K562 (cell line): ENCODE measurements around the gene MYL9. TPM values are rescaled to one million over a fixed set of nuclear protein-coding genes. Genes with fewer than 3 reads are reported as not detected.

Experiments used
- ATAC-seq: fragments of 200-7000 bp; cut with Tn5 transposase; 3 replicates; pipeline ENCODE4 v1.9.1; 2020; ENCODE audit warnings: moderate library complexity
- BruUV-seq: library from RNA; stranded (reverse); fragments of 400-500 nt; replicated peaks from 2 replicates; lab custom pipeline; 2021; lab: Mats Ljungman, UMichigan
- CTCF ChIA-PET: fragments of 300-600 bp; formaldehyde crosslinking; extraction: SDS; loops from one replicate; lab custom pipeline; 2021; ENCODE audit warnings: low intra/inter-chr PET ratio; lab: Yijun Ruan, JAX
- POLR2A ChIA-PET: fragments of 300-600, 350-650 bp; sonication (Branson Sonifier 250); formaldehyde crosslinking; extraction: SDS; loops from one replicate; lab custom pipeline; 2021; ENCODE audit warnings: antibody characterized with exemption, inconsistent platforms; lab: Yijun Ruan, JAX
- DNase-seq, 4 experiments: peaks; one replicate each; pipeline versions ENCODE4 v3.0.0 to v3.0.0-alpha.2; 2011 to 2018; ENCODE audit warnings: low spot score in 3 of 4, mixed read lengths in 3 of 4; ENCODE audit errors: extremely low read depth in 1 of 4
- FAIRE-seq: peaks from 2 replicates; lab custom pipeline; 2011; peaks lifted over from hg19 to GRCh38; lab: Jason Lieb, UNC
- H2AFZ ChIP-seq: 2 replicates; pipeline ENCODE4 v1.6.0; 2011; ENCODE audit warnings: low read depth, low read length, control low read depth, inconsistent platforms
- H3K27ac ChIP-seq: fragments of 200-600 bp; 3 replicates; pipeline ENCODE4 v1.8.0; 2011; ENCODE audit warnings: low read depth, mild to moderate bottlenecking, control low read depth, inconsistent platforms, low read length, moderate library complexity, mixed read lengths; ENCODE audit errors: extremely low read depth
- H3K27me3 ChIP-seq, 2 experiments: fragments of 300-600 bp in 1 of 2; 2 replicates in 1 of 2; 3 replicates in 1 of 2; pipeline versions ENCODE4 v1.6.0 to v1.8.0; 2011; ENCODE audit warnings: inconsistent platforms in 2 of 2, low read length in 2 of 2, mild to moderate bottlenecking in 1 of 2, mixed read lengths in 1 of 2, moderate library complexity in 1 of 2; ENCODE audit not compliant: control insufficient read depth in 2 of 2, insufficient read depth in 2 of 2
- H3K36me3 ChIP-seq: fragments of 300-600 bp; 3 replicates; pipeline ENCODE4 v1.8.0; 2011; ENCODE audit warnings: mild to moderate bottlenecking, low read length, inconsistent platforms; ENCODE audit not compliant: control insufficient read depth, insufficient read depth
- H3K4me1 ChIP-seq, 2 experiments: fragments of 200-600 bp in 1 of 2; replicated peaks in 1 of 2; 2 replicates in 1 of 2; 3 replicates in 1 of 2; pipeline versions ENCODE4 v1.5.1 to v1.8.0; 2011; ENCODE audit warnings: inconsistent platforms in 2 of 2, low read length in 2 of 2, mild to moderate bottlenecking in 1 of 2, mixed read lengths in 1 of 2, moderate library complexity in 1 of 2; ENCODE audit not compliant: control insufficient read depth in 2 of 2, insufficient read depth in 2 of 2
- H3K4me2 ChIP-seq: 2 replicates; pipeline ENCODE4 v1.6.1; 2011; ENCODE audit warnings: low read length, control low read depth, inconsistent platforms, mixed read lengths; ENCODE audit not compliant: insufficient read depth
- H3K4me3 ChIP-seq: fragments of 200-600 bp; sonication (generic), shearing (Covaris generic); 2 replicates; pipeline ENCODE4 v1.5.1; 2016; ENCODE audit warnings: control low read depth, inconsistent platforms
- H3K79me2 ChIP-seq: fragments of 200-600 bp; 3 replicates; pipeline ENCODE4 v1.8.0; 2011; ENCODE audit warnings: low read length, inconsistent platforms; ENCODE audit not compliant: control insufficient read depth, insufficient read depth
- H3K9ac ChIP-seq, 2 experiments: 2 replicates each; pipeline versions ENCODE4 v1.6.0 to v1.6.1; 2011; ENCODE audit warnings: low read depth in 2 of 2, low read length in 2 of 2, control low read depth in 1 of 2, inconsistent platforms in 1 of 2, mild to moderate bottlenecking in 1 of 2, mixed read lengths in 1 of 2; ENCODE audit not compliant: insufficient read depth in 1 of 2
- H3K9me1 ChIP-seq: one replicate; pipeline ENCODE4 v1.6.0; 2011; ENCODE audit warnings: inconsistent platforms, mild to moderate bottlenecking, low read length, moderate library complexity; ENCODE audit not compliant: control insufficient read depth, insufficient read depth
- H3K9me3 ChIP-seq: replicated peaks from 2 replicates; pipeline ENCODE4 v1.5.1; 2011; ENCODE audit warnings: low read depth, low read length, inconsistent platforms; ENCODE audit not compliant: control insufficient read depth, insufficient read depth
- H4K20me1 ChIP-seq: replicated peaks from 2 replicates; pipeline ENCODE4 v1.6.1; 2011; ENCODE audit warnings: low read length, inconsistent platforms, mixed read lengths; ENCODE audit not compliant: control insufficient read depth, insufficient read depth
- ARID2 ChIP-seq: fragments of 450-650 bp; IDR thresholded peaks from 2 replicates; pipeline ENCODE4 v1.6.1; 2017; ENCODE audit warnings: antibody characterized with exemption, mild to moderate bottlenecking
- ATF2 ChIP-seq: sonication (generic); formaldehyde crosslinking; IDR thresholded peaks from 2 replicates; pipeline ENCODE4 v1.8.1; 2022; ENCODE audit warnings: missing genetic modification reagents
- CHCHD3 ChIP-seq: fragments of 250-450 bp; sonication (Bioruptor Pico); IDR thresholded peaks from 2 replicates; pipeline ENCODE4 v2.1.2; 2022; ENCODE audit warnings: mild to moderate bottlenecking
- CREBBP ChIP-seq: IDR thresholded peaks from one replicate; pipeline ENCODE4 v1.6.1; 2012; ENCODE audit warnings: low read depth, mild to moderate bottlenecking, control low read depth, inconsistent platforms, low read length
- KDM4B ChIP-seq, 2 experiments: fragments of 450-650 bp in 1 of 2; sonication (generic) in 1 of 2; IDR thresholded peaks; 2 replicates each; pipeline ENCODE4 v1.6.1; 2016 to 2017; ENCODE audit warnings: borderline replicate concordance in 2 of 2, antibody characterized with exemption in 1 of 2, low read depth in 1 of 2, mild to moderate bottlenecking in 1 of 2
- RBM34 ChIP-seq: fragments of 200-400 bp; formaldehyde crosslinking; IDR thresholded peaks from 2 replicates; pipeline ENCODE4 v1.6.1; 2018; ENCODE audit warnings: low read length, borderline replicate concordance; ENCODE audit not compliant: insufficient read depth
- SMARCA5 ChIP-seq: fragments of 450-650 bp; IDR thresholded peaks from 2 replicates; pipeline ENCODE4 v1.6.1; 2016
- XRCC4 ChIP-seq: IDR thresholded peaks from one replicate; pipeline ENCODE4 v1.6.1; 2011; ENCODE audit not compliant: insufficient read depth, insufficient read length; ENCODE audit errors: extremely low read depth
- YBX1 ChIP-seq: fragments of 450-650 bp; IDR thresholded peaks from 2 replicates; pipeline ENCODE4 v1.7.1; 2016; ENCODE audit warnings: mild to moderate bottlenecking
- ZBTB9 ChIP-seq: fragments of 450-650 bp; formaldehyde crosslinking; IDR thresholded peaks from 2 replicates; pipeline ENCODE4 v1.4.0; 2020; ENCODE audit warnings: mild to moderate bottlenecking, moderate library complexity
- ZNF217 ChIP-seq: sonication (generic); formaldehyde crosslinking; IDR thresholded peaks from 2 replicates; pipeline ENCODE4 v1.8.0; 2022; ENCODE audit warnings: mild to moderate bottlenecking, missing genetic modification reagents
- ZNF324 ChIP-seq: fragments of 250-450 bp; sonication (Bioruptor Pico); IDR thresholded peaks from 2 replicates; pipeline ENCODE4 v1.4.0; 2020; ENCODE audit warnings: mild to moderate bottlenecking
- ZSCAN32 ChIP-seq: fragments of 450-650 bp; formaldehyde crosslinking; IDR thresholded peaks from 2 replicates; pipeline ENCODE4 v1.4.0; 2020; ENCODE audit warnings: mild to moderate bottlenecking, moderate library complexity
- WGBS: fragments of 100-300 bp; shearing (Covaris generic); methylation state at CpG from one replicate; pipeline ENCODE4 v1.1.6; 2016; ENCODE audit warnings: low coverage, mixed read lengths; ENCODE audit not compliant: insufficient coverage; ENCODE audit errors: missing lambda C conversion rate; 5-methylcytosine and 5-hydroxymethylcytosine counted together
- in situ Hi-C: fragments of 300-500 bp; cut with MboI; formaldehyde crosslinking; loops from 4 replicates; pipeline ENCODE4 v1.15.0; 2018; ENCODE audit warnings: inconsistent platforms, mixed read lengths
- intact Hi-C: fragments of 100-400 bp; cut with micrococcal nuclease; formaldehyde crosslinking; loops from 2 replicates; pipeline ENCODE4 v1.14.2; 2022
- polyA plus RNA-seq, 8 experiments: library from polyadenylated mRNA; depleted of rRNA in 4 of 8; stranded (reverse) in 5 of 8; unstranded in 3 of 8; fragments of >200 nt; fragmentation: Nextera tagmentation in 2 of 8; fragmentation: Illumina TruSeq in 1 of 8; extraction: Ambion mirVana in 2 of 8; extraction: Trizol in 1 of 8; gene quantifications; 2 replicates each; pipeline versions ENCODE4 v1.2.1 to v1.2.3, GENCODE V29; 2011 to 2014; ENCODE audit warnings: inconsistent platforms in 1 of 8, missing spikeins in 1 of 8
- total RNA-seq, 7 experiments: library from RNA; depleted of rRNA in 6 of 7; stranded (reverse); fragments of >200 nt in 6 of 7; fragmentation: Illumina TruSeq in 2 of 7; extraction: Trizol in 2 of 7; gene quantifications; 2 replicates each; pipeline versions ENCODE4 v1.2.1 to v1.2.3, GENCODE V29; 2011 to 2021; ENCODE audit warnings: low replicate concordance in 1 of 7

Gene MYL9
- total and polyA plus RNA-seq, 9 of the 15 experiments (the other 6 are each of a cell fraction or from before 2014, with no cell fraction given), result 0.11 to 3.2 (median 0.81) TPM; not detected in 1

- Histone ChIP-seq H3K36me3 (no peaks in the 10 kb centered on the region), H3K79me2 (no peaks in the 10 kb centered on the region), H3K27me3 (no peaks in the 10 kb centered on the region), H3K4me2 (no peak overlapping the region), H3K9ac (no peak overlapping the region), H3K9me1 (no peaks in the 10 kb centered on the region), H2AFZ (no peak overlapping the region), H4K20me1 (no peaks in the 10 kb centered on the region), H3K27ac (no peak overlapping the region), H3K4me3 (no peak overlapping the region), H3K9me3 (no peaks in the 10 kb centered on the region), H3K4me1 (peaks cover 0 to 27% of the 10 kb centered on the region in 2 experiments; a peak in 3 of 5 replicates)
- POLR2A ChIA-PET, result interaction anchor here (0.6 kb wide), 1 partner anchor 51 kb away, joined by 3 read pairs; no protein-coding TSS in a partner anchor
- BruUV-seq, result no TSS peak
- TF ChIP-seq ZSCAN32 (CRISPR knock-in tag) (no peak), ATF2 (CRISPR knock-in tag) (no peak), SMARCA5 (no peak), KDM4B (IDR thresholded peaks at IDR 0.05; ENCODE audit: borderline replicate concordance in 2 of 2, low read depth in 1 of 2) (no peak), ZNF217 (CRISPR knock-in tag) (no peak), ZBTB9 (CRISPR knock-in tag) (no peak), CHCHD3 (CRISPR knock-in tag) (no peak), YBX1 (no peak), ARID2 (no peak), RBM34 (no peak), CREBBP (no peak), XRCC4 (no peak), ZNF324 (no peak)
- in situ Hi-C loops, result no loop called here
- CTCF ChIA-PET, result no interaction called here
- no peak for ATAC-seq
- intact Hi-C loops, result no loop called here
- DNase-seq, result no peak
- WGBS, result 57% methylated on average over 11 of the region's 11 CpGs
- FAIRE-seq, result no peak
Observed at GRCh38 chr20:36538026-36538722, 3.1 kb upstream of the MYL9 start.
